ENCODE measurements around the gene CDK2. TPM values are rescaled to one million over a fixed set of nuclear protein-coding genes. Genes with fewer than 3 reads are reported as not detected.
A peak's percentile ranks its signal among the peaks of the same experiment; 100 is the strongest.
"Not testable (repeated sequence)": the region's sequence is repeated elsewhere in the genome, so short reads cannot be mapped to it uniquely, and the experiment has no call there.

The CDK2 gene
- total RNA-seq, 2 experiments from 2014 or later: 86.7 to 90.1 TPM

DNA sequence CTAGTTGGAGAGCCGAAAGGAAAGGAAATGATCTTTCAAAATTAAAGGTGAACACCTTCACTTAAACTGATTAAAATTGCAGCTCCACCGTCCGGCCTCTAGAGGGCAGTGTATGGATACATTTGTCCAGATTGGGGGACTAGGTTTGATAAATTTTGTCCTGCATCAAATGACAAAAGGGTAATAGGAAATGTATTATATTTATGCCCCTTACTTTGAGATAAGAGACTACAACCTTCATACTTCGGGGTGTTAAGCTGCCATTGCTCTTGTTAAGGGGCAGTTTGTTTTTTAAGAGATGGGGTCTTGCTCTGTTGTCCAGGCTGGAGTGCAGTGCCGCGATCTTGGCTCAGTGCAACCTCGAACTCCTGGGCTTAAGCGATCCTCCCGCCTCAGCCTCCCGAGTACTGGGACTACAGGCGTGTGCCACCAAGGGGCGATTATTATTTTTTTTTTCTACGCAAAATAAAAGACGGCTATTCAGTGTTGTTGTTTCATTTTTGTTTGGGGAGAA is 29.6 kb downstream of the CDK2 start:
- Mint-ChIP-seq H3K4me1 (ENCODE audit: low read depth) (peaks cover 24% of the 10 kb centered on the region), H3K36me3 (ENCODE audit: low read depth) (peaks cover 17% of the 10 kb centered on the region), H3K27me3 (peaks cover 11% of the 10 kb centered on the region), H3K27ac (peak overlapping the region; percentile 51), H3K9me3 (no peaks in the 10 kb centered on the region), H3K4me3 (peak overlapping the region; percentile 74)
- ChIA-PET CTCF (interaction anchor here (0.6 to 6.2 kb wide), 44 partner anchors 8 to 257 kb away, joined by 3 to 88 read pairs (median 5); partner anchors contain the start of genes IKZF4, ORMDL2, PA2G4 and RAB5B), POLR2A (interaction anchor here (1.0 to 2.8 kb wide), 8 partner anchors 22 to 162 kb away, joined by 3 to 17 read pairs (median 3); partner anchors contain the start of genes MYL6 and RAB5B)
- ATAC-seq (peak; percentile 67), DNase-seq (peak; percentile 78)
- peak; percentile 81 for TF ChIP-seq CTCF (IDR thresholded peaks at IDR 0.05)
- intact Hi-C loops (cut with micrococcal nuclease): loop anchor here (2.0 kb wide), 2 partner anchors 33 to 45 kb away; partner anchors contain the start of gene RPS26

GRCh38 chr12:55996715-55997534 is 30.3 kb downstream of the CDK2 start, which contains the start of gene SUOX:
SUOX (plus strand) TSS chr12:55997276; CDS start chr12:56002222, 4,946 bp downstream.
- TF ChIP-seq CTCF (IDR thresholded peaks at IDR 0.05): no peak
- ATAC-seq: peak; percentile 88
- peaks cover 24% of the 10 kb centered on the region for H3K4me1 Mint-ChIP-seq (ENCODE audit: low read depth)
- CTCF ChIA-PET: interaction anchor here (0.7 to 6.2 kb wide), 36 partner anchors 9 to 282 kb away, joined by 3 to 88 read pairs (median 6); partner anchors contain the start of genes IKZF4, ORMDL2, PA2G4 and RAB5B
- H3K4me3 Mint-ChIP-seq: peak within 1 kb of the TSS; percentile 74
- intact Hi-C loops (cut with micrococcal nuclease): loop anchor here (2.0 kb wide), 2 partner anchors 32 to 44 kb away; partner anchors contain the start of gene RPS26
- peak; percentile 65 for DNase-seq
- peaks cover 11% of the 10 kb centered on the region for H3K27me3 Mint-ChIP-seq
- peaks cover 12% of the 10 kb centered on the region for H3K36me3 Mint-ChIP-seq (ENCODE audit: low read depth)
- H3K27ac Mint-ChIP-seq: peak within 1 kb of the TSS; percentile 51
- POLR2A ChIA-PET: interaction anchor here (0.9 to 2.8 kb wide), 4 partner anchors 10 to 108 kb away, joined by 3 to 17 read pairs (median 6); partner anchors contain the start of gene PA2G4
- no peaks in the 10 kb centered on the region for H3K9me3 Mint-ChIP-seq

DNA sequence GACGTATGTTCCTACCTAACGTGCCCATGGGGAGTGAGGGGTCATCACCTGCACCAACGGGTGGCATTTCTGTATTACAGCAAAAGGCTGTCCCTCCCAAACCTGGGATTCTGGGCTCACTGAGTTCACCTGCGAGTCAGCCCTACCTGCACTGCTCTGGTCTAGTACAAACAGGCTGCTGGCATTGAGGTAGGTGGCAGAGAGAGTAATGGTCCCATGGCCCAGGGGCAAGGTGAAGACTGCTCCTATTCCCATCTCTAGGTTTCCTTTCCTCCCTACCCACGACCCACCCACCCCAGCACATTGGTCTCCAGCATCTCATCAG is 30.9 kb downstream of the CDK2 start:
- ATAC-seq (peak; percentile 10), DNase-seq (no peak)
- Mint-ChIP-seq H3K4me3 (peak overlapping the region; percentile 74), H3K9me3 (no peaks in the 10 kb centered on the region), H3K27ac (no peak overlapping the region), H3K4me1 (ENCODE audit: low read depth) (peaks cover 24% of the 10 kb centered on the region), H3K36me3 (ENCODE audit: low read depth) (peaks cover 9% of the 10 kb centered on the region), H3K27me3 (peaks cover 11% of the 10 kb centered on the region)
- POLR2A ChIA-PET: interaction anchor here (0.9 to 2.8 kb wide), 3 partner anchors 10 to 107 kb away, joined by 3 to 17 read pairs (median 4); partner anchors contain the start of gene PA2G4
- no peak for TF ChIP-seq CTCF (IDR thresholded peaks at IDR 0.05)
- CTCF ChIA-PET: interaction anchor here (0.8 to 6.2 kb wide), 12 partner anchors 13 to 282 kb away, joined by 3 to 88 read pairs (median 8); partner anchors contain the start of gene PA2G4
- intact Hi-C loops (cut with micrococcal nuclease): loop anchor here (2.0 kb wide), 2 partner anchors 31 to 43 kb away; partner anchors contain the start of gene RPS26

- POLR2A ChIA-PET: interaction anchor here (0.6 kb wide), 1 partner anchor 119 kb away, joined by 4 read pairs; the partner anchor contains the start of gene ZC3H10
These were observed 32.9 kb downstream of the CDK2 start for GRCh38 chr12:55999522-55999921.

GRCh38 chr12:55999999-56000540 is 33.4 kb downstream of the CDK2 start:
- CTCF ChIA-PET: interaction anchor here (0.7 to 5.8 kb wide), 3 partner anchors 10 to 28 kb away, joined by 3 to 88 read pairs (median 81); no protein-coding TSS in a partner anchor
- peaks cover 11% of the 10 kb centered on the region for H3K27me3 Mint-ChIP-seq
- DNase-seq; ATAC-seq; intact Hi-C loops (cut with micrococcal nuclease); H3K4me3 Mint-ChIP-seq; H3K36me3 Mint-ChIP-seq (ENCODE audit: low read depth); H3K9me3 Mint-ChIP-seq; POLR2A ChIA-PET; H3K27ac Mint-ChIP-seq: not testable (repeated sequence)
- H3K4me1 Mint-ChIP-seq (ENCODE audit: low read depth): peaks cover 24% of the 10 kb centered on the region

More at GRCh38 chr12:55999522-55999921, 32.9 kb downstream of the CDK2 start:
- H3K36me3 Mint-ChIP-seq (ENCODE audit: low read depth); intact Hi-C loops (cut with micrococcal nuclease); H3K4me3 Mint-ChIP-seq; ATAC-seq; H3K9me3 Mint-ChIP-seq: not testable (repeated sequence)
- Mint-ChIP-seq H3K27me3 (peaks cover 11% of the 10 kb centered on the region), H3K4me1 (ENCODE audit: low read depth) (peaks cover 24% of the 10 kb centered on the region), H3K27ac (peak overlapping the region; percentile 73)
- CTCF ChIA-PET: interaction anchor here (5.7 to 6.2 kb wide), 3 partner anchors 10 to 40 kb away, joined by 55 to 88 read pairs (median 81); no protein-coding TSS in a partner anchor
- peak; percentile 32 for DNase-seq

All from activated CD8-positive, alpha-beta T cell treated with anti-CD3 and anti-CD28 coated beads for 36 hours (primary cell).